GM12878 (cell line): ENCODE measurements around the gene HES7. TPM values are rescaled to one million over a fixed set of nuclear protein-coding genes. Genes with fewer than 3 reads are reported as not detected.
A peak's percentile ranks its signal among the peaks of the same experiment; 100 is the strongest.

ENCODE experiments used
- ATAC-seq: fragments of 200-7000 bp; cut with Tn5 transposase; 3 replicates; pipeline ENCODE4 v1.9.1; 2020; ENCODE audit warnings: mild to moderate bottlenecking, moderate library complexity
- BruUV-seq: library from RNA; stranded (reverse); fragments of 400-500 nt; replicated peaks from 2 replicates; lab custom pipeline; 2021; lab: Mats Ljungman, UMichigan
- CTCF ChIA-PET: fragments of 300-600 bp; sonication (Branson Sonifier 250); formaldehyde crosslinking; extraction: SDS; loops from one replicate; lab custom pipeline; 2021; ENCODE audit warnings: inconsistent platforms; lab: Yijun Ruan, JAX
- POLR2A ChIA-PET: fragments of 350-600 bp; formaldehyde crosslinking; extraction: SDS; loops from one replicate; lab custom pipeline; 2021; ENCODE audit warnings: inconsistent platforms; lab: Charles Lee
- RAD21 ChIA-PET: fragments of 300-600 bp; sonication (Branson Sonifier 250); formaldehyde crosslinking; loops from one replicate; lab custom pipeline; 2023; ENCODE audit warnings: antibody characterized with exemption; ENCODE audit not compliant: unreplicated experiment; lab: Charles Lee
- SMC1A ChIA-PET: fragments of 300-600 bp; sonication (Branson Sonifier 250); formaldehyde crosslinking; loops from one replicate; lab custom pipeline; 2023; ENCODE audit not compliant: unreplicated experiment, uncharacterized antibody; lab: Charles Lee
- DNase-seq: peaks from one replicate; pipeline ENCODE4 v3.0.0-alpha.2; 2011; ENCODE audit warnings: low read depth, low spot score
- FAIRE-seq: peaks from 3 replicates; lab custom pipeline; 2011; peaks lifted over from hg19 to GRCh38; lab: Jason Lieb, UNC
- H2AFZ ChIP-seq: 2 replicates; pipeline ENCODE4 v1.6.0; 2011; ENCODE audit warnings: low read depth, low read length, control low read depth; ENCODE audit not compliant: control insufficient read depth
- H3K27ac ChIP-seq: 2 replicates; pipeline ENCODE4 v1.5.1; 2011; ENCODE audit warnings: control low read depth; ENCODE audit not compliant: control insufficient read depth, insufficient read depth
- H3K27me3 ChIP-seq, 2 experiments: replicated peaks in 1 of 2; 2 replicates each; pipeline versions ENCODE4 v1.6.0 to v1.6.1; 2011; ENCODE audit warnings: low read length in 1 of 2; ENCODE audit not compliant: control insufficient read depth in 2 of 2, insufficient read depth in 2 of 2
- H3K36me3 ChIP-seq, 2 experiments: 2 replicates each; pipeline ENCODE4 v1.5.1; 2011; ENCODE audit warnings: low read length in 1 of 2; ENCODE audit not compliant: control insufficient read depth in 2 of 2, insufficient read depth in 2 of 2
- H3K4me1 ChIP-seq: 2 replicates; pipeline ENCODE4 v1.6.1; 2011; ENCODE audit warnings: mild to moderate bottlenecking, low read length, moderate library complexity, mixed read lengths; ENCODE audit not compliant: control insufficient read depth, insufficient read depth
- H3K4me2 ChIP-seq: 2 replicates; pipeline ENCODE4 v1.6.0; 2011; ENCODE audit warnings: control low read depth; ENCODE audit not compliant: control insufficient read depth, insufficient read depth
- H3K4me3 ChIP-seq: fragments of 200-600 bp; sonication (generic); 2 replicates; pipeline ENCODE4 v1.5.1; 2016
- H3K79me2 ChIP-seq: 2 replicates; pipeline ENCODE4 v1.6.0; 2011; ENCODE audit warnings: low read length; ENCODE audit not compliant: control insufficient read depth, insufficient read depth
- H3K9ac ChIP-seq: 2 replicates; pipeline ENCODE4 v1.8.0; 2011; ENCODE audit warnings: low read length, control low read depth, mixed read lengths; ENCODE audit not compliant: control insufficient read depth, insufficient read depth
- H3K9me3 ChIP-seq: replicated peaks from 3 replicates; pipeline ENCODE4 v1.5.1; 2011; ENCODE audit warnings: mild to moderate bottlenecking, low read length; ENCODE audit not compliant: control insufficient read depth, insufficient read depth
- H4K20me1 ChIP-seq: 2 replicates; pipeline ENCODE4 v1.6.0; 2011; ENCODE audit not compliant: control insufficient read depth, insufficient read depth
- BHLHE40 ChIP-seq, 2 experiments: fragments of 450-650 bp in 1 of 2; IDR thresholded peaks; 2 replicates each; pipeline ENCODE4 v1.6.1; 2011 to 2017; ENCODE audit warnings: low read depth in 2 of 2, borderline replicate concordance in 1 of 2, improper control_type of control experiment in 1 of 2, low read length in 1 of 2, mild to moderate bottlenecking in 1 of 2
- BMI1 ChIP-seq: fragments of 450-650 bp; IDR thresholded peaks from 2 replicates; pipeline ENCODE4 v1.6.1; 2016; ENCODE audit warnings: mild to moderate bottlenecking, moderate library complexity, borderline replicate concordance
- CBX3 ChIP-seq: fragments of 200-600 bp; sonication (generic); IDR thresholded peaks from 2 replicates; pipeline ENCODE4 v1.6.1; 2016; ENCODE audit warnings: low read depth, borderline replicate concordance
- CBX5 ChIP-seq: sonication (generic); IDR thresholded peaks from 2 replicates; pipeline ENCODE4 v1.6.1; 2016; ENCODE audit warnings: low read depth, moderate library complexity, mild to moderate bottlenecking, inconsistent platforms
- EED ChIP-seq: sonication (generic); IDR thresholded peaks from 2 replicates; pipeline ENCODE4 v1.6.1; 2016; ENCODE audit warnings: antibody characterized with exemption, low read depth
- ESRRA ChIP-seq: IDR thresholded peaks from 2 replicates; pipeline ENCODE4 v1.6.1; 2012; ENCODE audit warnings: mild to moderate bottlenecking, low read length, improper control_type of control experiment
- IKZF1 ChIP-seq: fragments of 450-650 bp; conservative IDR thresholded peaks from 2 replicates; pipeline ENCODE4 v1.6.1; 2017; ENCODE audit warnings: antibody characterized with exemption, mild to moderate bottlenecking
- MTA3 ChIP-seq: IDR thresholded peaks from 2 replicates; pipeline ENCODE4 v1.6.1; 2012; ENCODE audit warnings: low read length, inconsistent platforms, borderline replicate concordance
- POLR2AphosphoS2 ChIP-seq: IDR thresholded peaks from 2 replicates; pipeline ENCODE4 v1.6.1; 2011; ENCODE audit warnings: low read depth, mild to moderate bottlenecking, low read length, improper control_type of control experiment, moderate library complexity
- RAD21 ChIP-seq: IDR thresholded peaks from 2 replicates; pipeline ENCODE4 v1.6.1; 2011; ENCODE audit warnings: mild to moderate bottlenecking, low read depth, low read length, moderate library complexity; ENCODE audit not compliant: insufficient read depth
- RUNX3 ChIP-seq: IDR thresholded peaks from 2 replicates; pipeline ENCODE4 v1.6.1; 2012; ENCODE audit warnings: low read length, inconsistent platforms
- SIX5 ChIP-seq: IDR thresholded peaks from 2 replicates; pipeline ENCODE4 v1.6.1; 2011; ENCODE audit warnings: mild to moderate bottlenecking, low read depth, low read length, moderate library complexity; ENCODE audit not compliant: severe bottlenecking
- SP1 ChIP-seq: IDR thresholded peaks from one replicate; pipeline ENCODE4 v1.6.1; 2011; ENCODE audit warnings: low read depth, low read length
- STAT3 ChIP-seq: IDR thresholded peaks from 2 replicates; pipeline ENCODE4 v1.6.1; 2011; ENCODE audit warnings: low read depth, low read length, improper control_type of control experiment
- TCF3 ChIP-seq: IDR thresholded peaks from 2 replicates; pipeline ENCODE4 v1.6.1; 2012; ENCODE audit warnings: low read depth, mild to moderate bottlenecking, low read length, borderline replicate concordance; ENCODE audit not compliant: insufficient read depth
- WGBS: methylation state at CpG from one replicate; pipeline ENCODE4 v1.1.6; 2016; ENCODE audit warnings: low lambda C conversion rate; ENCODE audit not compliant: insufficient replicate concordance, insufficient coverage; ENCODE audit errors: missing lambda C conversion rate; 5-methylcytosine and 5-hydroxymethylcytosine counted together
- in situ Hi-C: fragments of 300-500 bp; cut with MboI; formaldehyde crosslinking; loops from 9 replicates; pipeline ENCODE4 v1.14.3; 2018; ENCODE audit warnings: mixed read lengths
- intact Hi-C: fragments of 100-400 bp; cut with micrococcal nuclease; formaldehyde crosslinking; loops from one replicate; pipeline ENCODE4 v1.14.2; 2022; ENCODE audit not compliant: unreplicated experiment
- polyA plus RNA-seq, 11 experiments: library from polyadenylated mRNA; depleted of rRNA in 4 of 11; unstranded in 6 of 11; stranded (reverse) in 5 of 11; fragments of >200 nt; fragmentation: Nextera tagmentation in 4 of 11; fragmentation: Illumina TruSeq in 1 of 11; extraction: Ambion mirVana in 4 of 11; extraction: Trizol in 1 of 11; gene quantifications; 1 replicate in 1 of 11; 2 replicates in 10 of 11; pipeline versions ENCODE4 v1.2.1 to v1.2.3, GENCODE V29; 2011 to 2016; ENCODE audit warnings: inconsistent platforms in 2 of 11, missing spikeins in 2 of 11, low read depth in 1 of 11
- total RNA-seq, 4 experiments: library from RNA; depleted of rRNA in 3 of 4; stranded (reverse); fragments of >200 nt in 3 of 4; fragmentation: Illumina TruSeq in 1 of 4; extraction: Trizol in 1 of 4; gene quantifications; 2 replicates each; pipeline versions ENCODE4 v1.2.1 to v1.2.3, GENCODE V29; 2013 to 2021
- TF ChIP-seq, protein P1 (sequence below): IDR thresholded peaks from 2 replicates; pipeline ENCODE4 v1.6.1; 2011; ENCODE audit warnings: borderline replicate concordance, low read depth, mild to moderate bottlenecking, moderate library complexity, low read length; ENCODE audit not compliant: insufficient read depth, poor library complexity, severe bottlenecking
- TF ChIP-seq, protein P2 (sequence below): IDR thresholded peaks from 2 replicates; pipeline ENCODE4 v1.6.1; 2012; ENCODE audit warnings: low read depth, low read length, improper control_type of control experiment
- TF ChIP-seq, protein P3 (sequence below): IDR thresholded peaks from 2 replicates; pipeline ENCODE4 v1.6.1; 2011; ENCODE audit warnings: borderline replicate concordance, low read depth, mild to moderate bottlenecking, moderate library complexity, mixed read lengths, low read length; ENCODE audit not compliant: insufficient read depth; ENCODE audit errors: extremely low read length
- TF ChIP-seq, protein P4 (sequence below): IDR thresholded peaks from 2 replicates; pipeline ENCODE4 v1.6.1; 2012; ENCODE audit warnings: low read depth, low read length, improper control_type of control experiment

Gene HES7
- total and polyA plus RNA-seq, 10 of the 15 experiments (the other 5 are each of a cell fraction or from before 2014, with no cell fraction given): 0.07 to 1.3 (median 0.63) TPM; not detected in 4

DNA sequence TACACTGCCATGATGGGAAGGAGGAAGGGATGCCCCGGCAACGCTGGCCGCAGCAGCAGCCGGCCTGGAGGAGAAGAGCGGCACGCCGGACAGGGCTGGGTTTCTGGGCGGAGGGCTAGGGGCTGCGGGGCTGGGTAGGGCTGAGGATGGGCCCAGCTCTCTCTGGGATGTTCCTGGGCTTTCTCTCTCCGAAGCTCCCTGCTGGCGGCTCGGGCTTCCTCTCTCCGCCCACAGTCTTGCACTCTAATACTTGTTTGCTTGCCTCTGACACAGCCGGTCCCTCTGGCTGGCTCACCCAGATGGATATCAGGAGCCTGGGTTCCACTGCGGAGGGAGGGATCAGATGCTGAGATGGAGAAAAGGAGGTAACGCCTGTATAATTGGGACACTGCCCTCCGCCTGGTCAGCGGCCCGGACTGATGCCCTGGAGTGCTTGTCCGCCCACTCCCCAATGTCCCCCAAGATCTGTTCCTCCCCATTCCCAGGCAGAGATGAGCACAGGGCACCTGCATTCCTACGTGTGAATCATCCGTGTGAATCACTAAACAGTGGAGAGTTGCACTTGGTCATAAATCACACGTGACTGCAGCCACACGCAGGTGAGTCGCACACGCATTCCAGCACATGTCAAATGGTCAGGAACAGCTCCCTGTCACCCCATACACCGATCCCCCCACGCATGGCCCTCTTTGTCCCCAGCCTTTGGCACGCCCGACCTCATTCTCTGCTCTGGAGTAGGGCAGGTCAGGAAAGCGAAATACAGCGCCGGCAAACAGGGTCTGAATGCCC lies 5.7 kb downstream of the HES7 start, which contains the start of gene ALOXE3:
TSS of gene ALOXE3 (minus strand) at position 535 of the 789 bp plus-strand sequence. CDS start at position 11, 524 bp downstream.
- RAD21 ChIA-PET: interaction anchor here (1.0 to 3.3 kb wide), 12 partner anchors 8 to 129 kb away, joined by 3 to 40 read pairs (median 10); no protein-coding TSS in a partner anchor
- POLR2A ChIA-PET: interaction anchor here (0.5 to 3.1 kb wide), 12 partner anchors 12 to 276 kb away, joined by 3 to 28 read pairs (median 5); partner anchors contain the start of gene SLC25A35
- SMC1A ChIA-PET: interaction anchor here (1.1 to 3.7 kb wide), 17 partner anchors 17 to 128 kb away, joined by 3 to 28 read pairs (median 5); partner anchors contain the start of gene BORCS6
- Histone ChIP-seq H2AFZ (peak within 1 kb of the TSS; percentile 39), H3K9me3 (no peaks in the 10 kb centered on the region), H3K4me3 (peak within 1 kb of the TSS; percentile 86), H3K79me2 (no peaks in the 10 kb centered on the region), H3K27me3 (peaks cover 0 to 8% of the 10 kb centered on the region in 2 experiments; a peak in 3 of 4 replicates), H3K9ac (0 out of 2 replicates have a peak within 1 kb of the TSS, but pooled peaks have one; percentile 1), H3K27ac (peak within 1 kb of the TSS; percentile 12; the same call in 1 of the 2 replicates), H4K20me1 (no peaks in the 10 kb centered on the region), H3K4me2 (peak within 1 kb of the TSS; percentile 67), H3K36me3 (no peaks in the 10 kb centered on the region), H3K4me1 (peaks cover 19% of the 10 kb centered on the region)
- DNase-seq (no peak), ATAC-seq (no peak; the same call in 1 of the 3 replicates), FAIRE-seq (no peak)
- 4% methylated on average over 29 of the region's 33 CpGs for WGBS
- BruUV-seq: no TSS peak
- intact Hi-C loops: loop anchor here (2.0 to 5.0 kb wide), 2 partner anchors 37 to 56 kb away; no protein-coding TSS in a partner anchor
- in situ Hi-C loops: loop anchor here (5.0 kb wide), 1 partner anchor 179 kb away; the partner anchor contains the start of gene SLC25A35
- CTCF ChIA-PET: interaction anchor here (0.9 to 7.4 kb wide), 30 partner anchors 8 to 273 kb away, joined by 3 to 116 read pairs (median 11); partner anchors contain the start of genes CTC1, PER1 and SLC25A35
- TF ChIP-seq ESRRA: no peak
- TF ChIP-seq IKZF1: no peak
- TF ChIP-seq, protein P1, sequence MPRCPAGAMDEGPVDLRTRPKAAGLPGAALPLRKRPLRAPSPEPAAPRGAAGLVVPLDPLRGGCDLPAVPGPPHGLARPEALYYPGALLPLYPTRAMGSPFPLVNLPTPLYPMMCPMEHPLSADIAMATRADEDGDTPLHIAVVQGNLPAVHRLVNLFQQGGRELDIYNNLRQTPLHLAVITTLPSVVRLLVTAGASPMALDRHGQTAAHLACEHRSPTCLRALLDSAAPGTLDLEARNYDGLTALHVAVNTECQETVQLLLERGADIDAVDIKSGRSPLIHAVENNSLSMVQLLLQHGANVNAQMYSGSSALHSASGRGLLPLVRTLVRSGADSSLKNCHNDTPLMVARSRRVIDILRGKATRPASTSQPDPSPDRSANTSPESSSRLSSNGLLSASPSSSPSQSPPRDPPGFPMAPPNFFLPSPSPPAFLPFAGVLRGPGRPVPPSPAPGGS: no peak
- TF ChIP-seq, protein P2, sequence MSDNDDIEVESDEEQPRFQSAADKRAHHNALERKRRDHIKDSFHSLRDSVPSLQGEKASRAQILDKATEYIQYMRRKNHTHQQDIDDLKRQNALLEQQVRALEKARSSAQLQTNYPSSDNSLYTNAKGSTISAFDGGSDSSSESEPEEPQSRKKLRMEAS: no peak
- no peak for TF ChIP-seq RUNX3
- TF ChIP-seq BHLHE40 (IDR thresholded peaks at IDR 0.05; ENCODE audit: borderline replicate concordance in 1 of 2, low read depth in 2 of 2, low read length in 1 of 2): peak; percentile 39 to 63; a peak in 3 of 4 replicates
- TF ChIP-seq POLR2AphosphoS2: no peak
- no peak for TF ChIP-seq BMI1
- no peak for TF ChIP-seq CBX5
- TF ChIP-seq STAT3: no peak
- no peak for TF ChIP-seq MTA3
- TF ChIP-seq SIX5: no peak
- TF ChIP-seq, protein P3, sequence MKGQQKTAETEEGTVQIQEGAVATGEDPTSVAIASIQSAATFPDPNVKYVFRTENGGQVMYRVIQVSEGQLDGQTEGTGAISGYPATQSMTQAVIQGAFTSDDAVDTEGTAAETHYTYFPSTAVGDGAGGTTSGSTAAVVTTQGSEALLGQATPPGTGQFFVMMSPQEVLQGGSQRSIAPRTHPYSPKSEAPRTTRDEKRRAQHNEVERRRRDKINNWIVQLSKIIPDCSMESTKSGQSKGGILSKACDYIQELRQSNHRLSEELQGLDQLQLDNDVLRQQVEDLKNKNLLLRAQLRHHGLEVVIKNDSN: peak; percentile 48
- TF ChIP-seq EED: 0 out of 2 replicates have a peak, but pooled peaks have one; percentile 10
- TF ChIP-seq CBX3: no peak
- TF ChIP-seq, protein P4, sequence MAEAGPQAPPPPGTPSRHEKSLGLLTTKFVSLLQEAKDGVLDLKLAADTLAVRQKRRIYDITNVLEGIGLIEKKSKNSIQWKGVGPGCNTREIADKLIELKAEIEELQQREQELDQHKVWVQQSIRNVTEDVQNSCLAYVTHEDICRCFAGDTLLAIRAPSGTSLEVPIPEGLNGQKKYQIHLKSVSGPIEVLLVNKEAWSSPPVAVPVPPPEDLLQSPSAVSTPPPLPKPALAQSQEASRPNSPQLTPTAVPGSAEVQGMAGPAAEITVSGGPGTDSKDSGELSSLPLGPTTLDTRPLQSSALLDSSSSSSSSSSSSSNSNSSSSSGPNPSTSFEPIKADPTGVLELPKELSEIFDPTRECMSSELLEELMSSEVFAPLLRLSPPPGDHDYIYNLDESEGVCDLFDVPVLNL: no peak
- no peak for TF ChIP-seq TCF3
- no peak for TF ChIP-seq SP1
- TF ChIP-seq RAD21: no peak
